Body of pancreas (tissue), 4 donors: Measurements from ENCODE around the gene CDCA8. TPM values are rescaled to one million over a fixed set of nuclear protein-coding genes. Genes with fewer than 3 reads are reported as not detected.

Source experiments
- ATAC-seq: fragments of 150-250 bp; one replicate; pipeline ENCODE4 v1.9.1; 2016
- DNase-seq, 4 donors: peaks; one replicate each; pipeline ENCODE4 v3.0.0-alpha.2; 2019
- H3K27ac ChIP-seq, 4 donors: fragments of 200-600 bp; sonication (generic); 1 replicate in 3 of 4; 2 replicates in 1 of 4; pipeline versions ENCODE4 v1.5.1 to v1.6.1; 2016 to 2019; ENCODE audit warnings: mild to moderate bottlenecking in 1 of 4, mixed read lengths in 1 of 4, moderate library complexity in 1 of 4
- H3K27me3 ChIP-seq, 2 donors: fragments of 200-600 bp; sonication (generic); one replicate each; pipeline ENCODE4 v1.6.0; 2016; ENCODE audit warnings: mild to moderate bottlenecking in 1 of 2
- H3K36me3 ChIP-seq, 2 donors: fragments of 200-600 bp; sonication (generic); replicated peaks in 1 of 2; 2 replicates each; pipeline ENCODE4 v1.5.1; 2016; ENCODE audit warnings: low read depth in 2 of 2; ENCODE audit not compliant: insufficient read depth in 1 of 2
- H3K4me1 ChIP-seq: fragments of 200-600 bp; sonication (generic); one replicate; pipeline ENCODE4 v1.6.0; 2016
- H3K4me3 ChIP-seq, 2 donors: fragments of 200-600 bp; sonication (generic); 1 replicate in 1 of 2; 2 replicates in 1 of 2; pipeline ENCODE4 v1.5.1; 2016 to 2019
- H3K9me3 ChIP-seq, 3 donors: fragments of 200-600 bp; sonication (generic); 1 replicate in 2 of 3; 2 replicates in 1 of 3; pipeline ENCODE4 v1.5.1; 2016
- POLR2A ChIP-seq, 3 donors: fragments of 450-650 bp; IDR thresholded peaks; one replicate each; pipeline ENCODE4 v1.6.1; 2016; ENCODE audit warnings: antibody characterized with exemption in 3 of 3, mild to moderate bottlenecking in 2 of 3
- WGBS, 2 donors: methylation state at CpG; one replicate each; pipeline ENCODE4 v1.1.5; 2017; 5-methylcytosine and 5-hydroxymethylcytosine counted together
- intact Hi-C: fragments of 100-400 bp; cut with DNase I; formaldehyde crosslinking; loops from one replicate; pipeline ENCODE4 v1.15.1; 2023
- total RNA-seq, 2 donors: library from RNA; depleted of rRNA; stranded (reverse); fragments of >200 nt; gene quantifications; one replicate each; pipeline ENCODE4 v1.1.0, GENCODE V29; 2016
- TF ChIP-seq, protein P1 (sequence below), 7 experiments: fragments of 450-650 bp in 4 of 7; fragments of 200-600 bp in 3 of 7; sonication (generic) in 3 of 7; IDR thresholded peaks; one replicate each; pipeline ENCODE4 v1.5.1; 2016 to 2019; ENCODE audit warnings: antibody characterized with exemption in 7 of 7

The CDCA8 gene
- total RNA-seq, 2 donors from 2014 or later, result not detected

DNA sequence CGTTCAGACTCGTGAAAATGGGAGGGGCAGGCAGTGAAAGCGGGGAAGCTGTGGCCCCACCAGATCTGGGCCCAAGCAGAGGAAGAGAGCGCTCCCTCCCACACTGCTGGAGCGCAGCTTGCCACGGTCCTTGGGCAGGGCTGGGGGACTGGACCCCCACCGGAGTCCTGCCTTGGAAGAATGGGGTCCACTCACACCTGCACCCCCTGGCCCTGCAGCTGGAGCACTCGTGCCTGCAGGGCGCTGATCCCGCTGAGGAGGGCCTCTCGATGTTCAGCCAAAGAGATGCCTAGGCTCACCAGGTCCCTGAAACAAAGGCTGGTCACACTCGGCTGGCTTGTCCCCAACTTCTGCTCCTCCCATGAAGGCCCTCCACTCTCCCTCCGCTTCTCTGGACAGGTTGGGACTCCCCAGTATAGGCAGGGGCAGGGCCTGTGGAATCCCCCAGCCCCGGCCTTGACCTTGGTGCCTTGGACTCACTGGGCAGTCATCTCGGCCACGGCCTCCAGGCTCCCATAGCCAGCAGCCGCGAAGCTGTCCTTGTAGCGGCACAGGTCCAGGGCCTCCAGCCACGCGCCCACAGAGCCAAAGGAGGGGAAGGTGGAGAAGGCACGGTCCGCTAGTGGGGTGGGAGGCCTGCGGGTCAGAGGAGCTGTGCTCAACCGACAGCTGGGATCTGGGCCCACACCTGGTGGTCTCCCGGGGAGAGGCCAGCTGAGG is 26.0 kb downstream of the CDCA8 start:
- intact Hi-C loops, result no loop called here
- H3K4me1 ChIP-seq, result no peaks in the 10 kb centered on the region
- no peaks in the 10 kb centered on the region for H3K36me3 ChIP-seq
- 86 to 87% methylated on average over 11 to 23 of the region's 26 CpGs for WGBS, 2 donors
- no peak overlapping the region for H3K4me3 ChIP-seq
- DNase-seq (no peak), ATAC-seq (no peak)
- no peaks in the 10 kb centered on the region for H3K9me3 ChIP-seq
- H3K27ac ChIP-seq, result no peak overlapping the region
- TF ChIP-seq POLR2A (IDR thresholded peaks at IDR 0.05), result no peak
- TF ChIP-seq, protein P1, sequence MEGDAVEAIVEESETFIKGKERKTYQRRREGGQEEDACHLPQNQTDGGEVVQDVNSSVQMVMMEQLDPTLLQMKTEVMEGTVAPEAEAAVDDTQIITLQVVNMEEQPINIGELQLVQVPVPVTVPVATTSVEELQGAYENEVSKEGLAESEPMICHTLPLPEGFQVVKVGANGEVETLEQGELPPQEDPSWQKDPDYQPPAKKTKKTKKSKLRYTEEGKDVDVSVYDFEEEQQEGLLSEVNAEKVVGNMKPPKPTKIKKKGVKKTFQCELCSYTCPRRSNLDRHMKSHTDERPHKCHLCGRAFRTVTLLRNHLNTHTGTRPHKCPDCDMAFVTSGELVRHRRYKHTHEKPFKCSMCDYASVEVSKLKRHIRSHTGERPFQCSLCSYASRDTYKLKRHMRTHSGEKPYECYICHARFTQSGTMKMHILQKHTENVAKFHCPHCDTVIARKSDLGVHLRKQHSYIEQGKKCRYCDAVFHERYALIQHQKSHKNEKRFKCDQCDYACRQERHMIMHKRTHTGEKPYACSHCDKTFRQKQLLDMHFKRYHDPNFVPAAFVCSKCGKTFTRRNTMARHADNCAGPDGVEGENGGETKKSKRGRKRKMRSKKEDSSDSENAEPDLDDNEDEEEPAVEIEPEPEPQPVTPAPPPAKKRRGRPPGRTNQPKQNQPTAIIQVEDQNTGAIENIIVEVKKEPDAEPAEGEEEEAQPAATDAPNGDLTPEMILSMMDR (IDR thresholded peaks at IDR 0.05), result no peak
- no peaks in the 10 kb centered on the region for H3K27me3 ChIP-seq

DNA sequence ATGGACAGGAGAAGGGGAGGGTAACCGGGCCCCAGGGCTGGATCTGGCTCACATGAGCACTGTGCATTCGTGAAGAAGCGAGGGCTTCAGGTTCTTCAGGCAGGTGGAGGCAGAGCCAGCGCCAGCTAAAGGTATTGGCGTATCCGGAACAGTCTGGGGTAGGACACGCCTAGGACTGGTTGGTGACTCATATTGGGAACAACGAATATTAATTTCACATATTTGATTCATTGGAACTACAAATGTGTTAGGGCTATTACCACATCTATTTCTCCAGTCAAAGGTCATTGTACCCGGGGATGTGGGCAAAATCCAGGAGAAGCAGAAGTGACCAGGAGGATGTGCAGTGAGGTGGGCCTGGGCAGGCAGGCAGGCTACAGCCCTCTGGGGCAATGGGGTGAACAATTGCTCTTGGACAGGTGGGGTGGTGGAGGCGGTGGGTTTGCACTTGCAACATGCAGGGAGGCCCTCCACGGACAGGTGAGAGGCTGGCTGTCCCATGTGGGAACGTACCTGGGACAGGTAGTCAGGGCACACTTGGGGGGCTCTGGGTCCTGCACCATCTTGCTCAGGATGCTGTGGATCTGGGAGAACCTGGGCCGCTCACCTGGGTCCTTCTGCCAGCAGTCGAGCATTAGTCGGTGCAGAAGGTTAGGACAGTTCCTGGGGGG is 26.7 kb downstream of the CDCA8 start:
- no peak for TF ChIP-seq POLR2A (IDR thresholded peaks at IDR 0.05)
- TF ChIP-seq, protein P1 (IDR thresholded peaks at IDR 0.05), result no peak
- 83 to 88% methylated on average over 10 to 15 of the region's 15 CpGs for WGBS, 2 donors

DNA sequence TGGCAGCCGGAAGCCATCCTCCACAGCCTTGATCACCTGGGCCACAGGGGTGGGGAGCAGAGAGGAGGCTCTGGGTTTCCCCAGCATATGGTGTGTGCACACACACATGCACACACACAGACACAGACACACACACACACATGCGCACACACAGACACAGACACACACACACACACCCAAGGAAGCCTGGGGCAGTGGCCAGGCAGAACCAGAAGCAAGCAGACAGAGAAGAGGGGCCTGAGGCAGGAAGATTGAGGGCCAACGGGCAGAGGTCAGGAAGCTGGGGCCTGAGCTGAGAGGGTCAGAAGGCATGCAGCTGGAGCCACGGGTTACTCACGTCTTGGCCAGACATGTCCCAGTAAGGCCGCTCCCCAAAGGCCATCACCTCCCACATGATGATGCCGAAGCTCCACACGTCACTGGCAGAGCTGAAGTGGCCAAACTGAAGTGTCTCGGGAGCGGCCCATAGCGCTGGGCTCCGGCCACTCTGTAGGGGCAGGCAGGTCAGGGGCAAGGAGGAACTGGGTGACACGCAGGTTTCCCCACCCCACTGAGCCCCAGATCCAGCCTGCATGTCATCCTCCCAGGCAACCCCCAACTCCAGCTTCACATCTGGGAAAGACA is 27.4 kb downstream of the CDCA8 start:
- H3K4me1 ChIP-seq, result no peaks in the 10 kb centered on the region
- DNase-seq (peak in 1 of 4 donors; percentile 13), ATAC-seq (no peak)
- no peaks in the 10 kb centered on the region for H3K9me3 ChIP-seq
- intact Hi-C loops, result no loop called here
- no peak for TF ChIP-seq POLR2A (IDR thresholded peaks at IDR 0.05)
- TF ChIP-seq, protein P1 (IDR thresholded peaks at IDR 0.05), result no peak
- H3K27ac ChIP-seq, result no peak overlapping the region
- H3K4me3 ChIP-seq, result no peak overlapping the region
- no peaks in the 10 kb centered on the region for H3K36me3 ChIP-seq
- 78 to 82% methylated on average over 8 to 13 of the region's 13 CpGs for WGBS, 2 donors
- H3K27me3 ChIP-seq, result no peaks in the 10 kb centered on the region

More for the DNA sequence above, 26.7 kb downstream of the CDCA8 start:
- Histone ChIP-seq H3K27me3 (no peaks in the 10 kb centered on the region), H3K9me3 (no peaks in the 10 kb centered on the region), H3K4me3 (no peak overlapping the region), H3K4me1 (no peaks in the 10 kb centered on the region), H3K36me3 (no peaks in the 10 kb centered on the region), H3K27ac (no peak overlapping the region)
- DNase-seq (no peak), ATAC-seq (no peak)
- intact Hi-C loops, result no loop called here

DNA sequence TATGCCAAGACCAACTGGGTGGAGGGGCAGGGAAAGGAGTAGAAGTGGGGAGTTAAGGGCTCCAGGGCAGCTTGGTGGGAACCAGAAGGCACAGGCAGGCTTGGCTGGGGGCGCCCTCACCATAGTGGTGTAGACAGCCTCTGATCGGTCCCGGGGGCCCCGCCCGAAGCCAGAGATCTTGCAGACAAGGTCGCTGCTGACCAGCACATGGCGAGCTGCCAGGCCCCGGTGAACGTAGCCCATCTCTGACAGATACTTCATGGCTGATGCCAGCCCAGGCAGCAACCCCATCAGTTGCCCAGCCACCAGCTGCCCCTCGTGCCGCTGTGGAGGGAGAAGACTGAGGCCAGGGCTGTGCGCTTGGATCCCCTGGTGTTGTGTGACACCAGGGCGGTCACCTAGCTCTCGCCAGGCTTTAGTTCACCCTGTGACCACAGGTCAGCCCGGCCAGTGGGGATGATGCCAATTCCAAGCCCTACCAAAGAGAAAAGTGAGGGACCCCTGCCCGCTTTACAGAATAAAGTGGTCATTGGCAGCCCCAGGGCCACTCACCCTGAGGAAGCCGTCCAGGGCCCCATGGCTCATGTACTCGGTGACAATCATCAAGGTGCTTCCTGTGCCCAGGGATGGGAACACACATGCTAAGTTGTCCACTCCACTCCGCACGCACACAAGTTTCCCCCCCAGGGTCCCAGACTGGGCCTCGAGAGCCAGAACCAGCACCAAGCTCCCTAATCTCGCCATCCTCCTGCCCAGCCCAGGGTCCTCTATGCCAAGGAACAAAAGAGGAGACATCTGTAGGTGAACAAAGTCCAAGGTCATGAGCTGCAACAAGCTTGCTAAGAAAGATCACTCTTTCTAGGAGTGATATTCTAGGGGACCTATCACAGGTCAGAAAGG is 28.2 kb downstream of the CDCA8 start:
- Histone ChIP-seq H3K27ac (no peak overlapping the region), H3K4me3 (no peak overlapping the region), H3K9me3 (no peaks in the 10 kb centered on the region), H3K27me3 (no peaks in the 10 kb centered on the region), H3K36me3 (no peaks in the 10 kb centered on the region), H3K4me1 (no peaks in the 10 kb centered on the region)
- intact Hi-C loops, result no loop called here
- TF ChIP-seq, protein P1 (IDR thresholded peaks at IDR 0.05), result no peak
- no peak for TF ChIP-seq POLR2A (IDR thresholded peaks at IDR 0.05)
- no peak for DNase-seq
- no peak for ATAC-seq
- 77 to 84% methylated on average over 13 to 20 of the region's 22 CpGs for WGBS, 2 donors
